GM19099 (cell line): ENCODE results near the gene ENG.

Experiments
- POLR2A ChIP-seq: IDR thresholded peaks from 3 replicates; pipeline ENCODE4 v1.6.1; 2011; ENCODE audit warnings: low read depth; ENCODE audit not compliant: insufficient read length; ENCODE audit errors: extremely low read depth

ENG gene

DNA sequence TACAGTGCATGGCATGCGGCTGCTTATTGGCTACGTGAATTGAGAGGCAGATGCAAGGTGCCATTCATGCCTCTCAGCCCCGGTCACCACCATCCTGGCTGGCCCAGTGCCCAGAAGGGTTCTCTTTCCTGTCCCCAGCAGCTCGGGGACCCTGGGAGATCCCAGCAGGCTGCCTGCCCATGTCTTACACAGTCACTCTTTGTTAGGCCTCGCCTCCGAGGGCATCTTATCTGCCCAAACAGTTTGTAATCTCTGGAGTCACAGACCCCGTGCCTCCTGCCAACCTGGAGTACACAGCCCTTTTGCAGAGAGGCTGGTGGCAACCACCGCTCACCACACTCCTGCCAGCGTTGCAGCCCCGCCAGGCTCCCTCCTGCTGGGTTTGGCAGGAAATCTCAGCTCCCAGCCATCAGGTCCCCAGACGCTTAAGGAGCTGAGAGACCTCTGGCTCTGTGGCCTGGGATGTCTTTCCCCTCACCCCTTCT, 30.0 kb upstream of the ENG start:
- no peak for TF ChIP-seq POLR2A

GRCh38 chr9:127883959-127884358, 29.5 kb upstream of the ENG start:
- TF ChIP-seq POLR2A: no peak

DNA sequence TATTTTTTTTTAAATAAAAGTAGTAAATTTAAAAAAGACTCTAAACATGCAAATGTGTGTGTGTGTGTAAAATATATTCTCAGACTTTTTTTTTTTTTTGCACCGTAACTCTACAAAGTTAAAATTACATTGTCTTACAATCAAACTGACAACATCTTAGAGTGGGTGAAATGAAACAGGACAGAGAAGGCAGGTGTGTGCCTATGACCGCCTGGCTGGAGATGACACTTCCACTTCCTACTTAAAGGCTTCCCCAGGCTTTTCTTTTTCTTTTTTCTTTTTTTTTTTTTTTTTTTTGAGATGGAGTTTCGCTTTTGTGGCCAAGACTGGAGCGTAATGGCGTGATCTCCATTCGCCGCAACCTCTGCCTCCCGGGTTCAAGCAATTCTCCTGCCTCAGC, 25.7 kb upstream of the ENG start:
- TF ChIP-seq POLR2A: no peak

- TF ChIP-seq POLR2A: no peak
Measured at GRCh38 chr9:127878652-127879390, 24.4 kb upstream of the ENG start.

DNA sequence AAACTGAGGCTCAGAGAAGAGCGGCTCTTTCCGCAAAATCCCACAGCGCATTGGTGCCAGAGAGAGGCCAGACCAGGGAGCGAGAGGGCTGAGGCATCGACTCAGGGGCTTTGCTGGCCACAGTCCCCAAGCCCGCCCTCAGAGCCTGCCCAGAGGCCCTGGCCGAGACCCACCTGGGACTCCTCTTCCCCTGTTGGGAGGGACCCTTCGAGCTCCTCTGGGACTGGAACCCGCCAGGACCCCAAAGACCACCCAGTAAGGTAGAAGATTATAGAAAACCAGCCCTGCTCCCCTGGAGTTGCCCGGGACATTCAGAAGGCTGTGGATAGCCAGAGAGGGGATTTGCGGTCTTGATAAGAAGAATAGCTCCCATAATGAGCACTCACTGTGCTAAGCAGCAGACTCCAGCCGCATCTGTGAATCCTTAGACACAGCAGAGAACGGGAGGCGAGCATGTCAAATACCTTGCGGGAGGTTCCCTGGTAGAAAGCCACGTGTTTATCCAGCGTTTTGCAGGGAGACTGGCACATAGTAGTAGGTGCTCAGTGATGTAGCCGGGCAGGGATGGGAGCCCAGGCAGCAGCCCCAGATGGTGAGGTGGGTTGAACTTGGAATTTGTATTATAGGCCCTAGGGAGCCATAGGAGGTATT, 23.7 kb upstream of the ENG start:
- no peak for TF ChIP-seq POLR2A

DNA sequence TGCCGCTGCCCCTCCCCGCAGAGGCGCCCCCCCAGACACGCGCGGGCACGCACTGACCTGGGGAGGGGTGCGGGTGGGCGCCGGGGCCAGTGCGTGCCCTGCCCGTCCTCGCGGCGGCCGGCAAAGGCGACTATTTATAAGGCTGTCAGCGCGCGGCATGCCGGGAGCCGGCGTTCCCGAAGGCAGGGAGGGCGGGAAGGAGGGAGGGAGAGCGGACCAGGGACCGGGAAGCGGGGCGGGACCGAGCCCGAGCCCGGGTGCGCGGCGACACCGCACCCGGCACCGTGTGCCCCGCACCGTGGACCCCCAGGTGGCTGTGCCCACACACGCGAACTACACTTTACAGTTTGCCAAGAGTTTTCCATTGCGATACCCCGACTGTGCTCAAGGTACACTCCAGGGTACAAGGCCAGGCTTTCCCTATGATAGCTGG, 23.1 kb upstream of the ENG start, which contains the start of gene AK1:
AK1 (minus strand) TSS at position 110 of the 433 bp plus-strand sequence. CDS start 3,058 bp downstream, outside the sequence.
- no peak for TF ChIP-seq POLR2A

DNA sequence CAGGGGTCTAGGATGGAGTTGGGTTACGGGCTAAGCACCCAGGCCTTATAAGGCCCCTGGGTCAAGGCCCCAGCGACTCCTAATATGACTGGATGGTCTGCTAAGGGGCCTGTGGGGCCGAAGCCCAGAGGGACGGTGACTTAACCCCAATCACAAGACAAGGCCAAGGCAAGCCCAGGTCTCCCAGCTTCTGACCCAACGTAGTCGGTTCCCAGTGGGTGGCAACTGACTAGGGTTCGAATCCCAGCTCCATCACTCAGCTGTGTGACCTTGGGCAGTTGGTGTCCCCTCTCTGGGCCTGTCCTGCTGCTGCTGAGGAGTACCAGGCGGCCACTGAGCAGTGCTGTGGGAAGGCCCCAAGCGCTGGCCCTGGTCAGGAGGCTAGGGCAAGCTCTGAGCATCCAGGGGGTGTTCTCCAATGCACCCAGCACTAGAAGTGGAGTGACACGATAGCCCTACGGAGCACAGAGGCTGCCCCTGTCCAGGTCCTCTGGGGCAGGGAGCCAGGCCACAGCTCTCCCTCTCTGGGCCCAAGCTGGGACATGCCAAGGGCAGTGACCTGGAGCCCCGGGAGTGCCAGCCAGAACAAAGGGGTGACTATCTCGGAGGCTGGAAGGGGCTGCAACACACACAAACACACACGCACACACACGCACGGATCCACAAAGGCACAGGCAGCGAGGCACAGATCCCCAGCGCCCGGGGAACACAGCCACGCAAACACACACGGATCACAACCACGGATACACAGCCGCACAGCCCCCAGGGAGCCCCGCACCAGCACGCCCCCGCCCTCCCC, 22.5 kb upstream of the ENG start:
- TF ChIP-seq POLR2A: no peak

DNA sequence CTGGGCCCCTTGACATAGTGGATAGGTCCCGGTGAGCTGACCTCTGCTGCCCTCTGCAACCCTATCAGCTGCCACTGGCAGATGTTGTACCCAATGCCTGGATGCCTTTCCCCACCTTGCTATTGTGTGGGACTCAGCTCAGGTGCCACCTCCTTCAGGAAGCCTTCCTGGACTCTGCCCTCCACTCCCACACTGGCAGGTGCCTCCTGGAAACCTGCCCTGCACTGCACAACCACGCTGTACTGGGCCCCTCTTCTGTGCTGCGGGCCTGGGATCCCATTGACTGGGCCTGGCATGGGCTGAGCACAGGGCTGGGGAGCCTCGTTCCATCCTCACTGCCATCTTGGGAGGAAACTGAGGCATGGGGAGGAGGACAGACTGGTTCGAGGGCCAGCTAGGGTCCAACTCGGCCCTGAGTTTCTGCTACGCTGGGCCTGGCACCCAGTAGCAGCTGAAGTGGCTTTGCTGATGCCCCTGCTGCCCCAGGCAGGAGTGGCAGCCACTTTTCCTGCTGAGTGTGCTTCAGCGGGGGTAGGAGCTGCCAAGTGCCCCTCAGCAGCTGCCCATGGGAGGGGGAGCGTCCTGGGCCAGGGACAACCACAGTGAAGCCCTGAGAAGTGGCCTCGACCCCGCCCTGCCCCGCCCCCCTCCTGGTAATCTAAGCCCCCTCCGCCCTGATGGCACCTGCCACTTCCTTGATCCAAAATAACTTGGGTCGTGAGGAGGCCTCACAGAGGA, 21.7 kb upstream of the ENG start:
- TF ChIP-seq POLR2A: no peak

GRCh38 chr9:127875306-127875966, 21.0 kb upstream of the ENG start:
- TF ChIP-seq POLR2A: no peak

DNA sequence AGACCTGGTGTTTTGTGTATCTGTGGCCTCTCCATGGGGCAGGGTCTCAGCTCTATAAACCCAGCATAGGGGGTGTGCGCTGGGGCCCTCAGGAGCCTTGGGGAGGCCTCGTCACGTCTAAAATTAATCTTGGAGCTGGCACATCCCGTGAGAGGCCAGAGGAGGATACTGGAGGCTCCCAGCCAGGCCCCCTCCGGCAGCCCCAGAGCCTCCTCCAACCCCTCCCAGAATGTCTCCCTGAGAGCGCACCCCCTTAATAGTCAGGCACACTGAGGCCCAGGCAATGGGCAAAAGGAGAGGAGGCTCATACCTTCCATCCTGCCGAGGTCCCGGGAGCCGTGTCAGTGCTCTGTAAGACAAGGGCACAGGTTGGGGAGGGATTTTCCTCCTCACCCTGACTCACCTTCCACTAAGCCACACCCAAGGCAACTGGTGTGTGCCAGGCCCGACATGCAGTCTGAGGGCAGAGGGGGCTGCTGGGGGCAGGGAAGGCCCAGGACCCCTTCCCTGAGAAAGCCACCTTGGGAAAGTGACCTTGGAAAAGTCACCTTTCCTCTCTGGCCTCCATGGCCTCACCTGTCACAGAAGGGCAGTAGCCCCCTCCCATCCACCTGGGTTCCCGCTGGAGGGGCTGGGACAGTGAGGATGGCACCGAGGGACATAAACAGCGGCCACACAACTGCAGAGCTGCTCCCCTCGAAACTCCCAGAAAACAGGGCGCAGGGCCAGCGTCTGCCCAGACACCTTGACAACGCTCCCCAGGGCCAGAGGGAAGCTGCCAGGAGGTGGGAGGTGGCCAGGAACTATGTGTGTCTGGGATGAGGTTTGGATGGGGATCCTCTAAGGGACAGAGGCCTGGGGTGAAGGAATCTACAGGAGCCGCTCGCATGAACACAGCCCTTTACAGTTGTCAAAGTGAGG, 20.1 kb upstream of the ENG start:
- TF ChIP-seq POLR2A: no peak

DNA sequence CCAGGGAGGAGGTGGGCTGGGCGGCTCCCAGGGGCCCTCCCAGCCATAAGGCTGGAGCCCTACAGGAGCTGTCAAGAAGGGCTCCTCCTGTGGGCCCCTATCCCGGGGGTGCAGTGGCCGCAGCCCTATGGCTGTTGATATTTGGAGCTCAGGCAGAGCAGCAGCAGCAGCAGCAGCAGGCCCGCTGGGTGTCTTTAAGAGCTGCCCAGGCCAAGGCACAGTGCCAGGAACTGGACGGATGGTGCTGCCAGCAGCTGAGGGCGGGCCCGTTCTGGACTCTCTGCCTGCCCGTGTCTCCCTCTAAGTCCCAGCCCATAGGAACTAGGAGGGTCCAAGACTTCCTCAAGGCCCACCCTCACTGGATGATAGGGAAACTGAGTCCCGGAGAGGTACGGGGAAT, 19.4 kb upstream of the ENG start:
- TF ChIP-seq POLR2A: no peak

- no peak for TF ChIP-seq POLR2A
Measured at GRCh38 chr9:127873223-127873691, 18.8 kb upstream of the ENG start.
